Skin of body (tissue), 2 donors: ENCODE measurements around the gene CCT4. TPM values are rescaled to one million over a fixed set of nuclear protein-coding genes. Genes with fewer than 3 reads are reported as not detected.

Source experiments
- small RNA-seq: library from RNA; depleted of rRNA; stranded (forward); fragments of <200 nt; gene quantifications from one replicate; pipeline ENCODE3, GENCODE V24; 2014; ENCODE audit warnings: low replicate concordance
- total RNA-seq: library from RNA; depleted of rRNA; stranded (reverse); fragments of >200 nt; gene quantifications from one replicate; pipeline ENCODE4 v1.2.3, GENCODE V29; 2014

Gene CCT4
- total RNA-seq, 1 donor from 2014 or later: 96.8 TPM

Small RNA genes lying within 50 kb of the gene (small RNA-seq; reads per million reads assigned to genes)
- not detected for gene RF00019

Other genes starting within 250 kb of the CCT4 start
- gene FAM161A, start 34.6 kb downstream of the CCT4 start, total RNA-seq: 6.4 TPM
- gene COMMD1, start 17.0 kb upstream of the CCT4 start, total RNA-seq: 34.8 TPM